ENCODE measurements around the gene POLR1A. TPM values are rescaled to one million over a fixed set of nuclear protein-coding genes. Genes with fewer than 3 reads are reported as not detected.

Gene POLR1A
- total RNA-seq, 1 experiment from 2014 or later: 47.5 TPM

- Mint-ChIP-seq H3K4me1 (no peaks in the 10 kb centered on the region), H3K27ac (no peak overlapping the region), H3K9me3 (peaks cover 4% of the 10 kb centered on the region; the same call in 1 of the 2 replicates), H3K36me3 (no peaks in the 10 kb centered on the region), H3K4me3 (no peak overlapping the region), H3K27me3 (ENCODE audit: low read depth) (peaks cover 2% of the 10 kb centered on the region)
- CTCF ChIA-PET: no interaction called here
- TF ChIP-seq MAX (CRISPR knock-in tag; IDR thresholded peaks at IDR 0.05): no peak
- TF ChIP-seq TCF7 (CRISPR knock-in tag; IDR thresholded peaks at IDR 0.05; ENCODE audit: low read depth): no peak
- TF ChIP-seq ZNF281 (CRISPR knock-in tag; IDR thresholded peaks at IDR 0.05): no peak
- no peak for TF ChIP-seq E2F5 (CRISPR knock-in tag; IDR thresholded peaks at IDR 0.05)
- TF ChIP-seq MXD4 (CRISPR knock-in tag; IDR thresholded peaks at IDR 0.05; ENCODE audit: borderline replicate concordance): no peak
- TF ChIP-seq HMGA2 (CRISPR knock-in tag; IDR thresholded peaks at IDR 0.05): no peak
- no peak for TF ChIP-seq ZNF425 (CRISPR knock-in tag; conservative IDR thresholded peaks at IDR 0.05)
- no peak for TF ChIP-seq ZNF232 (CRISPR knock-in tag; IDR thresholded peaks at IDR 0.05)
- TF ChIP-seq GABPB1 (CRISPR knock-in tag; IDR thresholded peaks at IDR 0.05): no peak
- TF ChIP-seq ZNF512 (CRISPR knock-in tag; IDR thresholded peaks at IDR 0.05; ENCODE audit: borderline replicate concordance): no peak
- TF ChIP-seq GTF2I (CRISPR knock-in tag; conservative IDR thresholded peaks at IDR 0.05): no peak
- no peak for TF ChIP-seq ZNF317 (CRISPR knock-in tag; IDR thresholded peaks at IDR 0.05; ENCODE audit: borderline replicate concordance, low read depth)
- TF ChIP-seq JUN (CRISPR knock-in tag; IDR thresholded peaks at IDR 0.05): no peak
- no peak for DNase-seq (ENCODE audit: low spot score)
- POLR2A ChIA-PET: no interaction called here
- no peak for ATAC-seq
Measured at GRCh38 chr2:85981579-85982247, 124.0 kb downstream of the POLR1A start.

- ChIA-PET CTCF (no interaction called here), POLR2A (interaction anchor here (1.4 kb wide), 1 partner anchor 9 kb away, joined by 3 read pairs; no protein-coding TSS in a partner anchor)
- Mint-ChIP-seq H3K27ac (no peak overlapping the region), H3K4me1 (no peaks in the 10 kb centered on the region), H3K4me3 (no peak overlapping the region), H3K9me3 (peaks cover 4% of the 10 kb centered on the region; the same call in 1 of the 2 replicates), H3K36me3 (no peaks in the 10 kb centered on the region), H3K27me3 (ENCODE audit: low read depth) (peaks cover 10% of the 10 kb centered on the region)
- no peak for ATAC-seq
- no peak for DNase-seq (ENCODE audit: low spot score)
- no peak for TF ChIP-seq ZNF263 (CRISPR knock-in tag; IDR thresholded peaks at IDR 0.05; ENCODE audit: low read depth)
- no peak for TF ChIP-seq ZBTB43 (CRISPR knock-in tag; IDR thresholded peaks at IDR 0.05)
- no peak for TF ChIP-seq GTF2I (CRISPR knock-in tag; conservative IDR thresholded peaks at IDR 0.05)
- no peak for TF ChIP-seq FOXP4 (CRISPR knock-in tag; IDR thresholded peaks at IDR 0.05)
- no peak for TF ChIP-seq GRHL2 (CRISPR knock-in tag; IDR thresholded peaks at IDR 0.05; ENCODE audit: insufficient replicate concordance, severe bottlenecking)
- no peak for TF ChIP-seq NR1H2 (CRISPR knock-in tag; IDR thresholded peaks at IDR 0.05)
Measured at GRCh38 chr2:85978883-85979780, 126.6 kb downstream of the POLR1A start.
